HCT116 (cell line): Measurements from ENCODE around the gene ZAP70. TPM values are rescaled to one million over a fixed set of nuclear protein-coding genes. Genes with fewer than 3 reads are reported as not detected.

Experiments
- ATAC-seq: fragments of 200-7000 bp; cut with Tn5 transposase; 2 replicates; pipeline ENCODE4 v1.9.1; 2020; ENCODE audit warnings: mild to moderate bottlenecking, moderate library complexity
- BruUV-seq: library from RNA; stranded (reverse); fragments of 400-500 nt; replicated peaks from 2 replicates; lab custom pipeline; 2021; lab: Mats Ljungman, UMichigan
- CTCF ChIA-PET: fragments of 300-600 bp; sonication (Branson Sonifier 250); formaldehyde crosslinking; loops from one replicate; lab custom pipeline; 2021; ENCODE audit warnings: antibody characterized with exemption; lab: Charles Lee
- POLR2A ChIA-PET: fragments of 300-600, 350-600 bp; sonication (Branson Sonifier 250); formaldehyde crosslinking; loops from one replicate; lab custom pipeline; 2021; ENCODE audit warnings: antibody characterized with exemption; lab: Charles Lee
- RAD21 ChIA-PET, 2 experiments: fragments of 300-600 bp; sonication (Branson Sonifier 250); formaldehyde crosslinking; loops; one replicate each; lab custom pipeline; 2023; ENCODE audit warnings: low total read pairs in 2 of 2; ENCODE audit not compliant: uncharacterized antibody in 2 of 2, unreplicated experiment in 2 of 2, low non-redundant PET in 1 of 2; lab: Charles Lee
- DNase-seq: peaks from one replicate; pipeline ENCODE4 v3.0.0-alpha.2; 2010; ENCODE audit warnings: low read depth, low spot score
- H2AFZ ChIP-seq: fragments of 200-600 bp; shearing (Covaris generic), sonication (generic); 2 replicates; pipeline ENCODE4 v1.6.1; 2017; ENCODE audit warnings: low read depth, mixed run types, mixed read lengths, antibody characterized with exemption, low read length; ENCODE audit not compliant: poor library complexity, severe bottlenecking
- H3K27ac ChIP-seq: 2 replicates; pipeline ENCODE4 v1.5.1; 2012; ENCODE audit warnings: low read depth, low read length
- H3K27me3 ChIP-seq: fragments of 200-600 bp; sonication (generic); 2 replicates; pipeline ENCODE4 v1.6.1; 2016; ENCODE audit warnings: mixed run types, low read length, mixed read lengths; ENCODE audit not compliant: insufficient read depth
- H3K36me3 ChIP-seq, 2 experiments: fragments of 200-500 bp in 1 of 2; fragments of 200-600 bp in 1 of 2; sonication (Bioruptor generic) in 1 of 2; sonication (generic) in 1 of 2; 2 replicates each; pipeline versions ENCODE4 v1.5.1 to v1.6.1; 2014 to 2016; ENCODE audit warnings: low read length in 2 of 2, inconsistent platforms in 1 of 2, mixed read lengths in 1 of 2, mixed run types in 1 of 2; ENCODE audit not compliant: insufficient read depth in 2 of 2, control insufficient read depth in 1 of 2
- H3K4me1 ChIP-seq, 2 experiments: fragments of 200-600 bp in 1 of 2; sonication (generic) in 1 of 2; 2 replicates each; pipeline versions ENCODE4 v1.5.1 to v1.6.1; 2012 to 2017; ENCODE audit warnings: low read length in 2 of 2, inconsistent platforms in 1 of 2, mild to moderate bottlenecking in 1 of 2, mixed read lengths in 1 of 2, mixed run types in 1 of 2, moderate library complexity in 1 of 2; ENCODE audit not compliant: insufficient read depth in 2 of 2, control insufficient read depth in 1 of 2
- H3K4me2 ChIP-seq: fragments of 200-600 bp; sonication (generic); 2 replicates; pipeline ENCODE4 v1.6.1; 2017; ENCODE audit warnings: mixed run types, low read length, mixed read lengths
- H3K4me3 ChIP-seq, 2 experiments: fragments of 200-600 bp in 1 of 2; sonication (generic) in 1 of 2; replicated peaks in 1 of 2; 2 replicates each; pipeline ENCODE4 v1.5.1; 2011 to 2016; ENCODE audit warnings: low read length in 2 of 2, control low read depth in 1 of 2, low read depth in 1 of 2, mild to moderate bottlenecking in 1 of 2, mixed read lengths in 1 of 2, mixed run types in 1 of 2
- H3K79me2 ChIP-seq: fragments of 200-600 bp; sonication (generic); 2 replicates; pipeline ENCODE4 v1.6.1; 2017; ENCODE audit warnings: mild to moderate bottlenecking, mixed run types, low read length, moderate library complexity, mixed read lengths; ENCODE audit not compliant: insufficient read depth
- H3K9ac ChIP-seq: fragments of 200-600 bp; sonication (generic); 2 replicates; pipeline ENCODE4 v1.6.1; 2016; ENCODE audit warnings: low read length, mixed read lengths
- H3K9me2 ChIP-seq: fragments of 200-600 bp; sonication (generic), shearing (Covaris generic); 2 replicates; pipeline ENCODE4 v1.6.1; 2017; ENCODE audit warnings: mixed run types, mild to moderate bottlenecking, moderate library complexity; ENCODE audit not compliant: insufficient read depth
- H3K9me3 ChIP-seq, 2 experiments: fragments of 200-500 bp in 1 of 2; fragments of 200-600 bp in 1 of 2; sonication (Bioruptor generic) in 1 of 2; sonication (generic) in 1 of 2; 2 replicates each; pipeline ENCODE4 v1.6.1; 2014 to 2017; ENCODE audit warnings: low read length in 2 of 2, mixed read lengths in 2 of 2, inconsistent platforms in 1 of 2, low read depth in 1 of 2, mild to moderate bottlenecking in 1 of 2, mixed run types in 1 of 2, moderate library complexity in 1 of 2; ENCODE audit not compliant: control insufficient read depth in 1 of 2, insufficient read depth in 1 of 2
- H4K20me1 ChIP-seq: fragments of 200-600 bp; sonication (generic), shearing (Covaris generic); 2 replicates; pipeline ENCODE4 v1.6.1; 2017; ENCODE audit warnings: mixed run types, mild to moderate bottlenecking, moderate library complexity; ENCODE audit not compliant: insufficient read depth
- ATF3 ChIP-seq: IDR thresholded peaks from 2 replicates; pipeline ENCODE4 v1.6.1; 2012
- CBX3 ChIP-seq: IDR thresholded peaks from 2 replicates; pipeline ENCODE4 v1.6.1; 2012; ENCODE audit warnings: low read depth
- CEBPB ChIP-seq: IDR thresholded peaks from 2 replicates; pipeline ENCODE4 v1.6.1; 2012; ENCODE audit warnings: low read depth
- CTCF ChIP-seq, 3 experiments: fragments of 200-600 bp in 1 of 3; sonication (generic) in 1 of 3; IDR thresholded peaks in 2 of 3; conservative IDR thresholded peaks in 1 of 3; 2 replicates each; pipeline ENCODE4 v1.5.1; 2012 to 2017; ENCODE audit warnings: low read depth in 2 of 3, low read length in 2 of 3, antibody characterized with exemption in 1 of 3, borderline replicate concordance in 1 of 3, control low read depth in 1 of 3, mild to moderate bottlenecking in 1 of 3, mixed read lengths in 1 of 3, mixed run types in 1 of 3, moderate library complexity in 1 of 3; ENCODE audit not compliant: insufficient read depth in 1 of 3
- EGR1 ChIP-seq: IDR thresholded peaks from 2 replicates; pipeline ENCODE4 v1.6.1; 2012; ENCODE audit warnings: low read depth
- ELF1 ChIP-seq: IDR thresholded peaks from 2 replicates; pipeline ENCODE4 v1.6.1; 2012; ENCODE audit warnings: low read depth, borderline replicate concordance
- EZH2phosphoT487 ChIP-seq: fragments of 200-600 bp; IDR thresholded peaks from 2 replicates; pipeline ENCODE4 v1.6.1; 2018; ENCODE audit warnings: antibody characterized with exemption, borderline replicate concordance
- FOSL1 ChIP-seq: IDR thresholded peaks from 2 replicates; pipeline ENCODE4 v1.6.1; 2012; ENCODE audit warnings: low read depth
- JUND ChIP-seq: IDR thresholded peaks from 2 replicates; pipeline ENCODE4 v1.6.1; 2012
- ZFX ChIP-seq: fragments of 450-650 bp; IDR thresholded peaks from 2 replicates; pipeline ENCODE4 v1.6.1; 2017
- ZNF274 ChIP-seq: fragments of 200-500 bp; sonication (Bioruptor generic); IDR thresholded peaks from 2 replicates; pipeline ENCODE4 v1.6.1; 2014; ENCODE audit warnings: mild to moderate bottlenecking, low read depth, low read length, inconsistent platforms
- intact Hi-C: fragments of 100-400 bp; cut with micrococcal nuclease; formaldehyde crosslinking; loops from 2 replicates; pipeline ENCODE4 v1.10.0; 2022
- total RNA-seq: library from RNA; stranded (reverse); gene quantifications from one replicate; pipeline ENCODE4 v1.2.1, GENCODE V29; 2021; ENCODE audit not compliant: unreplicated experiment
- TF ChIP-seq, protein P1 (sequence below): IDR thresholded peaks from 2 replicates; pipeline ENCODE4 v1.6.1; 2012

Gene ZAP70
- total RNA-seq, 1 experiment from 2014 or later: 0.91 TPM

DNA sequence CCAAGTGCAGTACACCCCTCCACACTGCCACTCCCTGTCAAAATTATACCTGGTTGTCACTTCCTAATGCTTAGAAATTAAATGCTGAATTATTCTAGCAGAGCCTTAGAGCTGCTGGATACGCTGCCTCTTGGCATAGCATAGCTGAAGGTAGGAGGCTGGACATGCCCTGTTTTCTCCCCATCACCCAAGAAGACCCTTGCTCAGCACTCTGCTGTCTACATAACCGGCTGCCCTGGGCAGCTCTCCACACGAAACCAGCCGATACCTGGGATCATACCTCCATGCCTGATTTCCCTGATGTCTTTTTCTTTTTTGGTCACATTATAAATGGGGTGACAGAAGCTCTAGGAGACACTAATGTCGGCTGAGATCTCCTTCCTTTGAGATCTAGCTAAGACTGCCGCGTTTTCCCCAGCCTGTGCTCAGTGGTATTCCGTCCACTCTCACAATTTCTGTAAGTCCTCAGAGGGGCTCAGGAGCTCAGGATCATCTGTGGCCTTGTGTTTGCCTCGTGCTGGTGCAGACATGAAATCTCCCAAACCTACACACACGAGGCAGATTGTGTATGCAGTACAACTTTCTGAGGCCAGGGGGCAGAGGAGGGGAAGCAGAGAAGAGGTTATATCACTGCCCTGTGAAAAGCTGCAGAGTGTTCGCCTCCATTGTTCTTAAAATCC, 13.5 kb upstream of the ZAP70 start (continued):
- no peak; the same call in 1 of the 2 replicates for TF ChIP-seq CBX3

- ChIA-PET POLR2A (no interaction called here), CTCF (no interaction called here), RAD21 (no interaction called here)
- no peaks in the 10 kb centered on the region for H3K36me3 ChIP-seq
- intact Hi-C loops: loop anchor here (2.0 kb wide), 1 partner anchor 1136 kb away; no protein-coding TSS in a partner anchor
- H3K27ac ChIP-seq: no peak overlapping the region
- H3K4me3 ChIP-seq: no peak overlapping the region
- no peak for DNase-seq
- H3K9me2 ChIP-seq: no peaks in the 10 kb centered on the region
- no peak overlapping the region for H3K4me2 ChIP-seq
- peaks cover 0 to 5% of the 10 kb centered on the region in 2 experiments; a peak in 1 of 4 replicates for H3K4me1 ChIP-seq
- no peak for TF ChIP-seq EGR1
- TF ChIP-seq FOSL1: no peak
- H3K9me3 ChIP-seq: no peaks in the 10 kb centered on the region
- H4K20me1 ChIP-seq: no peaks in the 10 kb centered on the region
- H3K27me3 ChIP-seq: no peaks in the 10 kb centered on the region
- no peaks in the 10 kb centered on the region for H3K79me2 ChIP-seq
- H3K9ac ChIP-seq: no peak overlapping the region
- no peak for ATAC-seq
- no peak overlapping the region for H2AFZ ChIP-seq
- BruUV-seq: no TSS peak
Measured at GRCh38 chr2:97701186-97701585, 12.2 kb upstream of the ZAP70 start.

DNA sequence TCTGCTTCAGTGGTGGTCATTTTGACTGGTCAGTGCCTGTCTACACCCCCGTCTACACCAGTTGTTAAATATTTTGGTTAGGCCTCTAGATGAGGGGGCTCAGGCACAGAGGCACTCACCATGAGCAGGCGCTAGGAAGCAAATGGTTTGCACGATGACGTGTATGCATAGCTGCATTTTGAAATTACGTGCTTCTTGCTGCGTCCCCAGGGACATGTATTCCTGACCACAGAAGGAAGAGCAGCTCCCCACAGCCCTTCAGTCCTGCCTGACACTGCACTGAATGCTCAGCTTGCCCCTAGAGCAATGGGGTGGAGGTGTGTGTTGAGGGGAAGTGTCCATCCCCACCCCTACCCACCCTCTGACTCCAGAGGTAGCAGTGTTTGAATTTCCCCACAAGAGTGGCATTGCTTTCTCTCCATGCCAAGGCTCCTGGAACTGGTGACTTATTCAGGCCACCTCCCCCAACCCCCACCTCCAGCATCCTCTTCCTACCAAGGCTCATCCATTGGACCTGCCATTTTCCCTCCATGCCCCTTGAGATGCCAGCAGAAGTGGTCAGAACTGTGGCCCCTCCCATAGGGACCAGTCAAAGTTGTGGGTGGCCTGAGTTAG, 11.4 kb upstream of the ZAP70 start:
- Histone ChIP-seq H2AFZ (no peak overlapping the region), H3K9me2 (no peaks in the 10 kb centered on the region), H3K9me3 (no peaks in the 10 kb centered on the region), H3K4me2 (no peak overlapping the region), H3K27ac (no peak overlapping the region), H3K36me3 (no peaks in the 10 kb centered on the region), H3K79me2 (no peaks in the 10 kb centered on the region), H4K20me1 (no peaks in the 10 kb centered on the region), H3K4me1 (peaks cover 0 to 3% of the 10 kb centered on the region in 2 experiments; a peak in 1 of 4 replicates), H3K27me3 (no peaks in the 10 kb centered on the region), H3K9ac (no peak overlapping the region), H3K4me3 (no peak overlapping the region)
- DNase-seq: no peak
- TF ChIP-seq CEBPB: no peak
- no peak for TF ChIP-seq EZH2phosphoT487
- TF ChIP-seq, protein P1, sequence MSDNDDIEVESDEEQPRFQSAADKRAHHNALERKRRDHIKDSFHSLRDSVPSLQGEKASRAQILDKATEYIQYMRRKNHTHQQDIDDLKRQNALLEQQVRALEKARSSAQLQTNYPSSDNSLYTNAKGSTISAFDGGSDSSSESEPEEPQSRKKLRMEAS: no peak
- TF ChIP-seq JUND: no peak
- TF ChIP-seq CTCF (IDR thresholded peaks at IDR 0.05 in 2 of 3, conservative IDR thresholded peaks at IDR 0.05 in 1 of 3; ENCODE audit: borderline replicate concordance in 1 of 3, insufficient read depth in 1 of 3, low read depth in 2 of 3, low read length in 2 of 3): no peak
- no peak for TF ChIP-seq ZFX
- no peak for TF ChIP-seq ATF3
- no peak for TF ChIP-seq ZNF274
- TF ChIP-seq ELF1: no peak
- no TSS peak for BruUV-seq
- intact Hi-C loops: loop anchor here (2.0 kb wide), 1 partner anchor 1135 kb away; no protein-coding TSS in a partner anchor
- no peak for ATAC-seq
- ChIA-PET POLR2A (no interaction called here), RAD21 (no interaction called here), CTCF (no interaction called here)
